Measurements from ENCODE around the gene OSBP2. TPM values are rescaled to one million over a fixed set of nuclear protein-coding genes. Genes with fewer than 3 reads are reported as not detected.
A peak's percentile ranks its signal among the peaks of the same experiment; 100 is the strongest.

The OSBP2 gene
- total RNA-seq, 4 donors from 2014 or later: 0.60 to 7.5 (median 4.3) TPM

GRCh38 chr22:30821863-30822215 is 127.2 kb downstream of the OSBP2 start:
- no peaks in the 10 kb centered on the region for H3K9me3 ChIP-seq
- H3K4me3 ChIP-seq: peak overlapping the region in 2 of 4 donors; percentile 30 to 48
- TF ChIP-seq POLR2AphosphoS5 (IDR thresholded peaks at IDR 0.05) (no peak), CTCF (IDR thresholded peaks at IDR 0.05) (no peak), POLR2A (IDR thresholded peaks at IDR 0.05) (no peak), EP300 (IDR thresholded peaks at IDR 0.05; ENCODE audit: low read depth) (no peak)
- H3K27ac ChIP-seq: no peak overlapping the region
- no peak for DNase-seq
- H3K36me3 ChIP-seq: no peaks in the 10 kb centered on the region
- in situ Hi-C loops (cut with MboI; ENCODE audit: low pct_ligation_motif_present in 1 of 4, low pct_unique_long_range_greater_than_20kb in 1 of 4, low sequenced_read_pairs in 3 of 4) (no loop called here), intact Hi-C loops (cut with DNase I; ENCODE audit: low total_unique reads) (no loop called here)
- 34 to 63% methylated on average over 2 to 7 of the region's 8 CpGs for WGBS, 2 donors (ENCODE audit: low coverage in 1 of 2)
- peaks cover 6 to 12% (median 11%) of the 10 kb centered on the region in 4 donors for H3K4me1 ChIP-seq
- peaks cover 58% of the 10 kb centered on the region for H3K27me3 ChIP-seq

- Histone ChIP-seq H3K36me3 (no peaks in the 10 kb centered on the region), H3K4me1 (peaks cover 6 to 12% (median 11%) of the 10 kb centered on the region in 4 donors), H3K9me3 (no peaks in the 10 kb centered on the region), H3K27me3 (peaks cover 58% of the 10 kb centered on the region), H3K27ac (no peak overlapping the region), H3K4me3 (peak overlapping the region in 3 of 4 donors; percentile 10 to 48 (median 30))
- no peak for DNase-seq
- TF ChIP-seq EP300 (IDR thresholded peaks at IDR 0.05; ENCODE audit: low read depth): no peak
- no peak for TF ChIP-seq POLR2AphosphoS5 (IDR thresholded peaks at IDR 0.05)
- no peak for TF ChIP-seq CTCF (IDR thresholded peaks at IDR 0.05)
- no peak for TF ChIP-seq POLR2A (IDR thresholded peaks at IDR 0.05)
- 12 to 18% methylated on average over 8 to 72 of the region's 87 CpGs for WGBS, 2 donors (ENCODE audit: low coverage in 1 of 2)
- in situ Hi-C loops (cut with MboI; ENCODE audit: low pct_ligation_motif_present in 1 of 4, low pct_unique_long_range_greater_than_20kb in 1 of 4, low sequenced_read_pairs in 3 of 4): no loop called here
- intact Hi-C loops (cut with DNase I; ENCODE audit: low total_unique reads): no loop called here
Measured at GRCh38 chr22:30822216-30823014, 127.7 kb downstream of the OSBP2 start.

DNA sequence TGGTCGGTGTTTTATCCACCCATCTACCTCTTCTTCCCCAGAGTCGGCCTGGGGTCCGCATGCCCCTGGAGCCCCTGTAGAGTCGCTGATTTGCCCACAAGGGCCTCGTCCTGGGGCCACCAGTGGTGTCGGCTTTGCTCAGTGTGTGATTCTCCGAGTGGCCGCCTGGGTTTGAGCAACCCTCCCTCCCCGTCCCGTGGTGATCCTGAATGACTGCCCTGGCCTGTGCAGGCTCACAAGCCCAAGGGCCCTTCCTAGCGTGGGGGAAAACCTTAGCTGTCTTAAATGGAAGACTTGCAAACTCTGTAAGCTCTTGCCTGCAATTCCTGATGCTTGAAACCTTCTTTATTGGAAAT is 128.3 kb downstream of the OSBP2 start:
- no peak for DNase-seq
- H3K9me3 ChIP-seq: no peaks in the 10 kb centered on the region
- intact Hi-C loops (cut with DNase I; ENCODE audit: low total_unique reads): no loop called here
- H3K27me3 ChIP-seq: peaks cover 58% of the 10 kb centered on the region
- peaks cover 6 to 12% (median 11%) of the 10 kb centered on the region in 4 donors for H3K4me1 ChIP-seq
- in situ Hi-C loops (cut with MboI; ENCODE audit: low pct_ligation_motif_present in 1 of 4, low pct_unique_long_range_greater_than_20kb in 1 of 4, low sequenced_read_pairs in 3 of 4): no loop called here
- 50 to 59% methylated on average over 6 to 11 of the region's 11 CpGs for WGBS, 2 donors (ENCODE audit: low coverage in 1 of 2)
- no peaks in the 10 kb centered on the region for H3K36me3 ChIP-seq
- TF ChIP-seq POLR2AphosphoS5 (IDR thresholded peaks at IDR 0.05) (no peak), POLR2A (IDR thresholded peaks at IDR 0.05) (no peak), EP300 (IDR thresholded peaks at IDR 0.05; ENCODE audit: low read depth) (no peak), CTCF (IDR thresholded peaks at IDR 0.05) (no peak)
- no peak overlapping the region for H3K27ac ChIP-seq
- H3K4me3 ChIP-seq: no peak overlapping the region

DNA sequence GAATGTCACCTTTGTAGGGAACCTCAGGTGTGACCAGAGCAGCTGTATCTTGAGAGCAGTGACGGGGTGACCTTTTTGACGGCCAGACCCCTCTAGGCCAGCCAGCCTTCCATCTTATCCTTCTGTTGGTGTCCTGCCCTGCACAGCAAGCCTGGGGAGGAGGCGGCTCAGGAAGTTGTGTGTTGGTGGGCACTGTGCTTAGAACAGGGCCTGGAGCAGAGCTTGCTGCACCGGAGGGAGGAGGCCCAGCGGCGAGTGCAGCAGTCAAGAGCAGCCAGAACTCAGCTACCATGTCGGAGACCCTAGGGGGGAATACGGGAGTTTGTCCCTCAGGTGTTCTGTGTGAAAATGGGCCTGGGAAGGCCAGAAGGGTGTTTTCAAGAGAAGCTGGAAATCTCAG is 129.4 kb downstream of the OSBP2 start:
- no peak overlapping the region for H3K27ac ChIP-seq
- H3K4me3 ChIP-seq: no peak overlapping the region
- intact Hi-C loops (cut with DNase I; ENCODE audit: low total_unique reads) (no loop called here), in situ Hi-C loops (cut with MboI; ENCODE audit: low pct_ligation_motif_present in 1 of 4, low pct_unique_long_range_greater_than_20kb in 1 of 4, low sequenced_read_pairs in 3 of 4) (no loop called here)
- 92% methylated on average over 8 of the region's 8 CpGs; no CpG with 5 or more reads in 1 of the 2 donors for WGBS, 2 donors (ENCODE audit: low coverage in 1 of 2)
- no peak for DNase-seq
- peaks cover 58% of the 10 kb centered on the region for H3K27me3 ChIP-seq
- no peaks in the 10 kb centered on the region for H3K36me3 ChIP-seq
- TF ChIP-seq EP300 (IDR thresholded peaks at IDR 0.05; ENCODE audit: low read depth): no peak
- TF ChIP-seq POLR2A (IDR thresholded peaks at IDR 0.05): no peak
- TF ChIP-seq CTCF (IDR thresholded peaks at IDR 0.05): no peak
- H3K4me1 ChIP-seq: peaks cover 6 to 12% (median 11%) of the 10 kb centered on the region in 4 donors
- H3K9me3 ChIP-seq: no peaks in the 10 kb centered on the region
